Measurements from ENCODE around the gene TOR4A.

Gene TOR4A

DNA sequence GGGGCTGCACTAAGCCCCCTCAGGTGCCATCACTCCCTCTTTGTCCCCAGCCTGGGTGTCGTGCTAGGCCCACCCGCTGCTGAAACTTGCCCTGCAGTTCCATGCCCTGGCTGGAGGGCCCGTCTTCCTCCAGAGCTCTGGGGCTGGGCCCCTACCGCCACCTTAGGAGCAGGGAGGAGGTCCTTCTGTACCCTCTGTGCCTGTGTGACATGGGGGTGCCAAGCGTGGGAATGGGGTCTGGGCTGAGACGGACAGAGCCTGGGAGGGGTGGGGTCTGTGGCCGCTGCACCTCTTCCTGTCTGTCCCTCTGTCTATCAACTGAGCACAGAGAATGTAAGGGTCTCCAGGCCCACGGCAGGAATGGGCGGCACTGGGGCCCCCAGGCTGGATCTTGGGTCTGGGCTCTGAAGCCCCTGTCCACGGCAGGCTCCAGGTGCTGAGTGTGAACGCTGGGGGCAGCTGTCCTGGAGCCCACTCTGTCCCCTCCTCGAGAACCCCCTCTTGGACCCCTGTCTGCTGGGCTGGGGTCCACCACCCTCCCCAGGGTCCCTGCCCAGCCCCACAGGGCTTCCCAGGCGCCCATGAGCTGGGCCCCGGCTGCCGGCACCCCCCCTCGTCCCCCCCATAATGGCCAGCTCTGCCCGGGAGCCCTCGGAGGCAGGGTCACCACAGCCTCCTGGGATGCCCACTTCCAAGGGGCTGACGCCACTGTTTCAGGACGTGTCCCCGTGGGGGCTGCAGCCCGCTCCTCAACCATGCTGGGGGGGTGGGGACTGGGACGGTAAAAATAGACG lies 40.4 kb downstream of the TOR4A start:
- DNase-seq, result peak; percentile 8
- TF ChIP-seq, protein P1, sequence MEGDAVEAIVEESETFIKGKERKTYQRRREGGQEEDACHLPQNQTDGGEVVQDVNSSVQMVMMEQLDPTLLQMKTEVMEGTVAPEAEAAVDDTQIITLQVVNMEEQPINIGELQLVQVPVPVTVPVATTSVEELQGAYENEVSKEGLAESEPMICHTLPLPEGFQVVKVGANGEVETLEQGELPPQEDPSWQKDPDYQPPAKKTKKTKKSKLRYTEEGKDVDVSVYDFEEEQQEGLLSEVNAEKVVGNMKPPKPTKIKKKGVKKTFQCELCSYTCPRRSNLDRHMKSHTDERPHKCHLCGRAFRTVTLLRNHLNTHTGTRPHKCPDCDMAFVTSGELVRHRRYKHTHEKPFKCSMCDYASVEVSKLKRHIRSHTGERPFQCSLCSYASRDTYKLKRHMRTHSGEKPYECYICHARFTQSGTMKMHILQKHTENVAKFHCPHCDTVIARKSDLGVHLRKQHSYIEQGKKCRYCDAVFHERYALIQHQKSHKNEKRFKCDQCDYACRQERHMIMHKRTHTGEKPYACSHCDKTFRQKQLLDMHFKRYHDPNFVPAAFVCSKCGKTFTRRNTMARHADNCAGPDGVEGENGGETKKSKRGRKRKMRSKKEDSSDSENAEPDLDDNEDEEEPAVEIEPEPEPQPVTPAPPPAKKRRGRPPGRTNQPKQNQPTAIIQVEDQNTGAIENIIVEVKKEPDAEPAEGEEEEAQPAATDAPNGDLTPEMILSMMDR (IDR thresholded peaks at IDR 0.05), result no peak
- H3K36me3 Mint-ChIP-seq (ENCODE audit: low read depth), result no peaks in the 10 kb centered on the region
- H3K27ac Mint-ChIP-seq, result no peak overlapping the region
- no peaks in the 10 kb centered on the region for H3K27me3 Mint-ChIP-seq (ENCODE audit: low read depth, poor library complexity)
- peaks cover 19% of the 10 kb centered on the region for H3K4me1 Mint-ChIP-seq
- peaks cover 6% of the 10 kb centered on the region for H3K9me3 Mint-ChIP-seq
- no peak overlapping the region for H3K4me3 Mint-ChIP-seq

DNA sequence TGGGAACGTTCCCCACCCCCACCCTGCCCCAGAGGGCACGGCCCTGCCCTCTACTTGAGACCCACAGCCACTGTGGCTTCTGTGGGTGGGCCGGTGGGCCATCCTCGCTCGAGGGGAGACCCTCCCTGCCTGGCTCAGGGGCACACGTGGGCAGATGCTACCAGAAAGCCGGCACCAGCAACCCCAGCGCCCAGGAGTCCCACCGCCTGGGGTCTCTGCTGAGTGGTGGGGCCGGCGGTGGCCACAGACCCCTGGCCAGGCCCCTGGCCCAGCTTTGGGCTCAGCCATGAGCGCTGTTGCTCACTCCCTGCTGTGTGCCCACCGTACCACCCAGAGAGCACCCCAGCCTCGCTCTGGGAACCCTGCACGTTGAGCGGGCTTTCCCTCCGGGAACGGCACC lies 41.1 kb downstream of the TOR4A start:
- no peak overlapping the region for H3K27ac Mint-ChIP-seq
- no peaks in the 10 kb centered on the region for H3K36me3 Mint-ChIP-seq (ENCODE audit: low read depth)
- no peaks in the 10 kb centered on the region for H3K27me3 Mint-ChIP-seq (ENCODE audit: low read depth, poor library complexity)
- no peak overlapping the region for H3K4me3 Mint-ChIP-seq
- H3K4me1 Mint-ChIP-seq, result peaks cover 16% of the 10 kb centered on the region
- TF ChIP-seq, protein P1 (IDR thresholded peaks at IDR 0.05), result no peak
- no peak for DNase-seq
- H3K9me3 Mint-ChIP-seq, result peaks cover 6% of the 10 kb centered on the region

DNA sequence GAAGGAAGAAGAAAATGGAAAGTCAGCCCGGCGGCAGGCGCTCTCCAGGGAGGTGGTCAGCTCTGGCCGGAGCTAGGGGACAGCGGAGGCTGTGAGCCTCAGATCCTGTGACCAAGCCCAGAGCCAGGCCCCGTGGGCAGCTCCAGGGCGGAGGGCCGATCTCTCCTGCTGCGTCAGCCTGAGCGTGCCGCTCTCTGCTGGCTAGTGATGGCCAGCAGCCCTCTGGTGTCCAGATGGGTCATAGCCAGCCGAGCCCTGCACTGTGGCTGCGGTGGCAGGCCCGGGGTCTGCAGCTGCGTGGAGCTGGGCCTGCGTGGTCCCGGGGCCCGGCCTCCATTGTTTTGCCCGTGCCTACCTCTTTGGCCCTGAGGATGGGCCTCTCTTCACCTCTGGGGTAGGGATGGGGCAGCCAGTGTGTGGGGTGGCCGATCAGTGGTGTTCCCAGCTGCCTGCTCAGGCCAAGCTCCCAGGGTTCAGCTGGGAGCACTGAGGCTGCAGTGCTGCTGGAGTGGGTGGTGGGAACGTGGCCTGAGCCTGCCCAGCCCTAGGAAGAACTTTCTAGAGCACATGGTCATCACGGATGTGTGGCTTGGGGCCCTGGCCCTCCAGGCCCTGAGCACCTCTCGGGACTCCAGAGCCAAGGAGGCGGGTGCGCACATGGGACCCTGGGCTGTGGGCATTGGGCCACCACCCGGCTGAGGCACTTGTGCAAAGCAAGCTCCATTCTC lies 41.6 kb downstream of the TOR4A start:
- no peaks in the 10 kb centered on the region for H3K36me3 Mint-ChIP-seq (ENCODE audit: low read depth)
- H3K27me3 Mint-ChIP-seq (ENCODE audit: low read depth, poor library complexity), result no peaks in the 10 kb centered on the region
- H3K9me3 Mint-ChIP-seq, result peaks cover 7% of the 10 kb centered on the region
- peaks cover 10% of the 10 kb centered on the region for H3K4me1 Mint-ChIP-seq
- TF ChIP-seq, protein P1 (IDR thresholded peaks at IDR 0.05), result peak; percentile 41
- H3K4me3 Mint-ChIP-seq, result no peak overlapping the region
- no peak overlapping the region for H3K27ac Mint-ChIP-seq
- DNase-seq, result peak; percentile 63

DNA sequence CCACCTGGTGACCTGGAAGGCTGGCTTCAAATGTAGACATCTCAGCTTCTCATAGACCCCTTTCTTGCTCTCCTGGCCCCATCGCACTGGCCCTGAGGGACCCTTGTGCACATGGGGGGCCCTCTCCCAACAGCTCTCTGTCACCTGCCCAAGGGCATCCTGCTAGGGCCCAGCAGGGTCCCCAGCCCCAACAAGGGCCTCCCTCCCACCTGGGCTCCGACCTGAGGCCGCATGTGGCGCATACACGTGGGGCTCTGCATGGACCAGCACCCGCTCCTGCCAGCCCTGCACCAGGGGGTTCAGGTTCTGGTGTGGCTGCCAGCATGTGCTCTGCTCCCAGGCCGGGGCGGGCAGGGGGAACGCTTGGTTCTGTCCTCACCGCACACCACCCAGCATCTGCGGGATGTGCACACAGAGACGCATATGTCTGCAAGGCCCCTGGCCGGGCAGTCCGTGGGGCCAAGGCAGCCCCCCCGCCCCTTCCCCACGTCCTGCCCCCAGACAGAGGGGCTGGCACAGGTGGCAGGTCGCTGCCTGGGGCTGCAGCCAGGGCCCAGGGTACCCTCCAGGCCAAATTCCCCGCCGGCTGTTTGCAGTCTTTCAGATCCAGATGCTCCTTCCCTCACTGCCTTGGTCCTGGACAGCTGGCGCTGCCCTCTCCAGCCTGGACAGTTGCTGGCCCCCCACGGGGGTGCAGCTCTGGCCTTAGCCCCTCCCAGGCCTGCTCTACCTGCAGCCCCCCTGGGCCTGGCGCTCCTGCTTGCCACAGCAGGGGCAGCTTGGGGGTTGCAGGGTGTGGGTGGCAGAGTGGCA lies 42.4 kb downstream of the TOR4A start:
- H3K9me3 Mint-ChIP-seq, result peaks cover 9% of the 10 kb centered on the region
- H3K4me1 Mint-ChIP-seq, result peaks cover 8% of the 10 kb centered on the region

DNA sequence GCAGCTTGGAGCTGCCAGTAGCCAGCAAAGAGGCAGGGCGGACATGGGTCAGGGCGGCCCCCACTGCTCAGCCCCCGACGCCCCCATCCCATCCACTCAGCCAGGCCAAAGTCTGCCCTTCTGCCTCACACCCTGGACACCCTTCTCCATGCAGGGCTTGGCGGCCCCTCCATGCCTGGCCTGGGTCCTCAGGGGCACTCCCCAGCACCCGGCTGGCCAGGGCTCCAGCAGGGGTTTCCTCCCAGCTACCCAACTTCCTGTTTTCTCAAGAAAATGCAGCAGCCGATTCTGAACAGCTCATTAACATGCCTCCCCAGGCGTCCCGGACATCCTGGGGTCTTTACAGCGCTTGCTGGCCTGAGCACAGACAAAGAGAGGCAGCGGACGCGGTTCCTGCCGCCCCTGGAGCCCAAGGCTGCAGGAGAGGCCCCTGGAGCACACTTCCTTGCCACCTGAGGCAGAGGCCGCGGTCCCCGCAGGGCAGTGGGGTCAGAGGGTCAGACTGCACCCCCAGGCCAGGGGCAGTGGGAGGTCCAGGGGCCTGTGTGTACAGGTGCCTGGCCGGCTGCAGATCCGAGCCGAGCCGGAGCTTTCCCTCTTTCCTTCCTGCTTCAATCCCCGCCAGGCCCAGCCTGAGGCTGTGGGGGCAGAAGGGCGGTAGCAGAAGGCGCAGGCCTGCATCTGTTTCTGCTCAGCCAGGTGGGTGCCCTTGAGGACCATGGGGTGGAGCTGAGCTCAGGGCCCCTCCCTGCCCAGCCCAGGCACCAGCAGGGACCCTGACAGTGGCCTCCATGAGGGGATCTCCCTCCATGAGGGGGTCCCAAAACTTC lies 43.2 kb downstream of the TOR4A start:
- peak; percentile 38 for DNase-seq
- H3K9me3 Mint-ChIP-seq, result peaks cover 9% of the 10 kb centered on the region

More for the DNA sequence above, 42.4 kb downstream of the TOR4A start:
- Mint-ChIP-seq H3K27me3 (ENCODE audit: low read depth, poor library complexity) (peaks cover under 1% of the 10 kb centered on the region), H3K4me3 (no peak overlapping the region), H3K36me3 (ENCODE audit: low read depth) (no peaks in the 10 kb centered on the region), H3K27ac (no peak overlapping the region)
- DNase-seq, result no peak
- TF ChIP-seq, protein P1 (IDR thresholded peaks at IDR 0.05), result no peak

More for the DNA sequence above, 43.2 kb downstream of the TOR4A start:
- TF ChIP-seq, protein P1 (IDR thresholded peaks at IDR 0.05), result no peak
- no peak overlapping the region for H3K4me3 Mint-ChIP-seq
- peaks cover 10% of the 10 kb centered on the region for H3K4me1 Mint-ChIP-seq
- H3K27me3 Mint-ChIP-seq (ENCODE audit: low read depth, poor library complexity), result peaks cover 5% of the 10 kb centered on the region
- H3K36me3 Mint-ChIP-seq (ENCODE audit: low read depth), result no peaks in the 10 kb centered on the region
- H3K27ac Mint-ChIP-seq, result no peak overlapping the region

Data from nephron progenitor cell (in vitro differentiated cells).